ENCODE measurements around the gene CMTM4. TPM values are rescaled to one million over a fixed set of nuclear protein-coding genes. Genes with fewer than 3 reads are reported as not detected.

CMTM4 gene
- total and polyA plus RNA-seq, 2 of the 8 experiments (the other 6 are each of a cell fraction or from before 2014, with no cell fraction given) = 35.3 to 51.7 TPM

GRCh38 chr16:66600477-66600876 lies 96.1 kb downstream of the CMTM4 start:
- Histone ChIP-seq H3K36me3 (ENCODE audit: control insufficient read depth in 2 of 4, insufficient read depth in 4 of 4, low read length in 3 of 4) (no peaks in the 10 kb centered on the region), H3K27ac (ENCODE audit: low read depth, low read length) (no peak overlapping the region), H3K56ac (replicated peaks; ENCODE audit: insufficient read length, low read depth, low read length) (no peak overlapping the region), H2BK20ac (ENCODE audit: low read length) (no peak overlapping the region), H3K79me2 (ENCODE audit: control insufficient read depth in 1 of 2, insufficient read depth in 2 of 2, low read length in 2 of 2) (no peaks in the 10 kb centered on the region), H2AK5ac (ENCODE audit: low read depth, low read length) (no peak overlapping the region), H3K23me2 (ENCODE audit: low read depth, low read length) (peaks cover 7% of the 10 kb centered on the region), H3K79me1 (ENCODE audit: low read depth, low read length) (no peaks in the 10 kb centered on the region), H2BK5ac (ENCODE audit: low read depth, low read length) (no peak overlapping the region), H3K23ac (ENCODE audit: insufficient read length) (no peak overlapping the region), H3K4me3 (ENCODE audit: extremely low read depth in 1 of 4, insufficient read depth in 2 of 4, low read depth in 3 of 4, low read length in 4 of 4) (no peak overlapping the region), H4K5ac (ENCODE audit: insufficient read length, low read depth, low read length) (no peak overlapping the region), H4K8ac (ENCODE audit: extremely low read depth, insufficient read depth, low read length) (no peak overlapping the region), H2BK15ac (ENCODE audit: low read length) (no peak overlapping the region), H3K4me1 (replicated peaks in 1 of 4; ENCODE audit: control insufficient read depth in 3 of 4, insufficient read depth in 4 of 4, low read length in 3 of 4) (peaks cover 0 to 5% (median 0%) of the 10 kb centered on the region in 4 experiments; a peak in 4 of 7 replicates), H3K14ac (ENCODE audit: insufficient read length) (no peak overlapping the region), H4K91ac (replicated peaks; ENCODE audit: insufficient read length, low read length) (no peak overlapping the region), H3K18ac (ENCODE audit: extremely low read depth, low read length) (no peak overlapping the region), H2BK120ac (replicated peaks; ENCODE audit: low read depth, low read length) (no peak overlapping the region), H2BK12ac (ENCODE audit: low read depth, low read length) (no peak overlapping the region), H3K4me2 (ENCODE audit: insufficient read depth in 1 of 2, low read depth in 2 of 2, low read length in 2 of 2) (no peak overlapping the region), H3K9ac (replicated peaks in 1 of 4; ENCODE audit: extremely low read depth in 1 of 4, low read depth in 3 of 4, low read length in 3 of 4) (no peak overlapping the region), H3K9me3 (ENCODE audit: insufficient read depth in 2 of 2, low read depth in 1 of 2, low read length in 1 of 2) (no peaks in the 10 kb centered on the region), H4K20me1 (replicated peaks in 1 of 2; ENCODE audit: control insufficient read depth in 1 of 2, insufficient read depth in 2 of 2, low read length in 2 of 2) (no peaks in the 10 kb centered on the region), H3K27me3 (replicated peaks in 1 of 4; ENCODE audit: control insufficient read depth in 3 of 4, extremely low read depth in 1 of 4, insufficient read depth in 3 of 4, low read length in 3 of 4) (no peaks in the 10 kb centered on the region), H2AFZ (ENCODE audit: low read length) (no peak overlapping the region), H3K4ac (replicated peaks; ENCODE audit: insufficient read length, low read depth, low read length) (no peak overlapping the region)
- FAIRE-seq = no peak
- ChIA-PET POLR2A (ENCODE audit: partially characterized antibody) (no interaction called here), CTCF (ENCODE audit: partially characterized antibody) (interaction anchor here (1.1 to 2.2 kb wide), 5 partner anchors 11 to 193 kb away, joined by 4 to 7 read pairs (median 4); no protein-coding TSS in a partner anchor)
- no peak for DNase-seq (ENCODE audit: low read depth in 1 of 2, low spot score in 2 of 2)
- WGBS, 2 experiments (ENCODE audit: extremely low coverage in 1 of 2, insufficient coverage in 1 of 2, insufficient read length in 1 of 2, insufficient replicate concordance in 2 of 2, low coverage in 1 of 2, low lambda C conversion rate in 2 of 2, missing lambda C conversion rate in 1 of 2) = no CpG with 5 or more reads among the region's 1 CpG
- no peak for TF ChIP-seq SIN3A (conservative IDR thresholded peaks at IDR 0.05 in 1 of 2, IDR thresholded peaks at IDR 0.05 in 1 of 2; ENCODE audit: low read depth in 1 of 2, low read length in 2 of 2)
- no peak for TF ChIP-seq RFX5 (IDR thresholded peaks at IDR 0.05; ENCODE audit: borderline replicate concordance, low read depth, low read length)
- TF ChIP-seq FOSL1 (IDR thresholded peaks at IDR 0.05; ENCODE audit: insufficient read depth, low read depth, low read length) = no peak
- TF ChIP-seq NANOG (IDR thresholded peaks at IDR 0.05; ENCODE audit: insufficient read depth, low read depth, low read length, poor library complexity, severe bottlenecking) = no peak
- no peak for TF ChIP-seq POLR2AphosphoS5 (IDR thresholded peaks at IDR 0.05; ENCODE audit: low read depth, low read length)
- no peak for TF ChIP-seq SIRT6 (IDR thresholded peaks at IDR 0.05; ENCODE audit: low read length)
- TF ChIP-seq HDAC2 (IDR thresholded peaks at IDR 0.05; ENCODE audit: borderline replicate concordance in 1 of 2, low read depth in 2 of 2, low read length in 2 of 2) = no peak
- TF ChIP-seq BRCA1 (IDR thresholded peaks at IDR 0.05; ENCODE audit: low read depth, low read length) = no peak
- TF ChIP-seq SAP30 (IDR thresholded peaks at IDR 0.05; ENCODE audit: insufficient read depth, insufficient replicate concordance, low read length) = no peak
- TF ChIP-seq EP300 (IDR thresholded peaks at IDR 0.05; ENCODE audit: borderline replicate concordance in 1 of 2, low read depth in 2 of 2, low read length in 2 of 2) = no peak
- no peak for TF ChIP-seq RNF2 (IDR thresholded peaks at IDR 0.05; ENCODE audit: borderline replicate concordance, low read depth, low read length, missing control alignments, poor library complexity, severe bottlenecking)
- TF ChIP-seq BACH1 (IDR thresholded peaks at IDR 0.05; ENCODE audit: low read length) = no peak

All from H1 (cell line).